Erythroblast (primary cell): Measurements from ENCODE around the gene KRTCAP2.

ENCODE experiments used
- DNase-seq, 2 experiments: peaks; one replicate each; lab custom pipeline; 2025; lab: John Stamatoyannopoulos, UW
- GATA1 ChIP-seq: IDR thresholded peaks from 2 replicates; pipeline ENCODE4 v1.6.1; 2011; ENCODE audit warnings: low read depth, mild to moderate bottlenecking, control low read depth, low read length, moderate library complexity
- POLR2A ChIP-seq: IDR thresholded peaks from 2 replicates; pipeline ENCODE4 v1.6.1; 2011; ENCODE audit warnings: mild to moderate bottlenecking, low read length

KRTCAP2 gene

DNA sequence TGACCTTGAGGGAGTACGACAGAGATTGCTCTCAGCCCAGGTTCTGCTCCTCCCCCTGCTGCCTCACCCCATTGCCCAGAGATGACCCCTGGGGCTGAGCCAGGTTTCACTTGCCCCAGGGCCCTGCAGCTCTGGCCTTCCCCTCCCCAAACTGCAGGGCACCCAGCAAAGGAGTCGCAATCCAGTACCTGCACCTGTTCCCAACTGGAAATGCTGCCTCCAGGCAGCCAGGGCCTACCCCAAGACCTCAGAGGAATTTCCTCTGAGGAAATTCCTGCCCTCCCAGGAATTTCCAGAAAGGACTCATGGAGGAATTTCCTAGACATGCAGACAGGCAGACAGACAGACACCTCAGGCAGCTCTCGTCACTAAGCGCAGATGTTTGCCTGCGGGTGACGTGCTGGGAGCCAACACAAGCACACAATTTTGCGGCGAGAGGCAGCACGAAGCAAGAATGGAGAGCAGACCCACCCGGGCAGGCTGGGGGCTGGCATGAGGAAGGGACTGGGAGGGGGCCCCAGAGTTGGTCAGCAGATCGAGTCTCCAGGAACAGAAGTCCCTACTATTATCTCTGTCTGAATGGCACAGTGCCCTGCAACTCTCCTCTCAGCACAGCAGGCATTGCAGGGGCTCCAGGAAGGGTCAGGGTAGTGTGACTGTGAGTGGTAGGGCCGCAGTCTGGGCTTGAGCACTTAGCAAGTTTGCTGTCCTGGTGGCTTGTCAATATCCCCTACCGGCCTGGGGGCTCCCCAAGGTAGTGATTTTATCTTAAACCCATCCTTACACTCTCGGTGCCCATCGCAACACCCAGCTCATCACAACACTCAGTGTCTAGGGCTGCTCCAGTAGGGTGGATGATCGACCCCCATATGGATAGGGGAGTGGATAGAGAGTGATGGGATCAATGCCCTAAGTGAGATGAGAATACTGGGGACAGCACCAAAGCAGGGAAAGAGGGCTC is 48.3 kb downstream of the KRTCAP2 start:
- TF ChIP-seq GATA1 (no peak), POLR2A (no peak)
- no peak for DNase-seq

DNA sequence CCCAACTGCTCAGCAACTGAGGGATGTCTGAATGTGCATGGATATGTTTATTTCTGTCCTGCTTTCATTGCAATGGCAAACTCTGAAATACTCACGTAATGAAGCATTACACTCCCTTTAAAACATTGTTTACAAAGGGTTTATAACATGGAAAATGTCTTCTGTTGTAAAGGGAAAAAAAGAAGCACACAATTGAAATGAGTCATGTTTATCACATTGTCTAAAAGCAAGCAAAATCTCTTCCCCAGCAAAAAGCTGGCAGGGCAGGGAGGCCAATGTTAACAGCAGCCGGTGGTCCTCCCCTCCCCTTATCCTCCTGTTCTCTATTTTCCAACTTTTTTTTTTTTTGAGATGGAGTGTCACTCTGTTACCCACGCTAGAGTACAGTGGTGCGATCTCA is 49.3 kb downstream of the KRTCAP2 start:
- no peak for DNase-seq
- no peak for TF ChIP-seq GATA1
- TF ChIP-seq POLR2A = no peak

DNA sequence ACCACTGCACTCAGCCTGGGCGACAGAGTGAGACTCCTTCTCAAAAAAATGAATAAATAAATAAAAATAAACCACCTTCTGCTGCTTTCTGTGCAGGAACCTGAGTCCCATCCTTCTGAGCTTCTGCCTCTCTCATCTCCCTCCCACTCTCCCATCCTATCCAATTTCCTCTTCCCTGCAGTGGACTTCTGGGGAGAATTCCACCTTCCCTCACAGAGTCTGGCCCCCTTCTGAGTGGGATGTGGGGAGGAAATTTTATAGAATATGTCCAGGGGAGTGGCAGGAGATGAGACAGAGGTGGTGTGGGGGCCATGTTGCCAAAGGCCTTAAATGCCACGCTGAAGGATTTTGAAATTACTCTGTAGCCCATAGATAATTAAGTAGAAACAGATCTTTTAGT is 50.8 kb downstream of the KRTCAP2 start:
- no peak for TF ChIP-seq POLR2A
- TF ChIP-seq GATA1 = no peak
- no peak for DNase-seq

- TF ChIP-seq POLR2A (no peak), GATA1 (no peak)
- DNase-seq = no peak
Measured at GRCh38 chr1:155121249-155121648, 51.9 kb downstream of the KRTCAP2 start.

DNA sequence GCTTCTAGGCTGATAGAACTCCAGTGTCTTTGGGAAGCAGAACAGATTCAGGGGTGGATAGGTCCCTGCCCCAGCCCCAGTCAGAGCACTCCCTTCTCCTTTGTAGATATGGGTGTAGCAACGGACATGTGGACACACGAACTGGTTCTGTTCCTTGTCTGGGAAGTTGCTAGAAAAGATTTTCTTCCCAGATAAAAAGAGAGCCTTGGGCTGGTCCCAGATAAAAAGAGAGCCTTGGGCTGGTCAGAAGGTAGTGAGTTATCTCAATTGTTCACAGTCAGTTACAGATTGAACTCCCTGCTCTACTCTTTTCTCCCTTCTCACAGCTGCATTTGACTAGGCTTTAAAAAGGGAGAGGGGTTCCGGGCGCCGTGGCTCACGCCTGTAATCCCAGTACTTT is 52.9 kb downstream of the KRTCAP2 start:
- no peak for DNase-seq
- no peak for TF ChIP-seq POLR2A
- TF ChIP-seq GATA1 = no peak
